ENCODE data around the gene NEDD4L. TPM values are rescaled to one million over a fixed set of nuclear protein-coding genes. Genes with fewer than 3 reads are reported as not detected.

NEDD4L gene
- total and polyA plus RNA-seq, 9 donors = 24.8 to 43.1 (median 34.0) TPM

- 86% methylated on average over 1 of the region's 3 CpGs for WGBS (ENCODE audit: insufficient coverage)
- DNase-seq = no peak
- Histone ChIP-seq H3K27me3 (ENCODE audit: control insufficient read depth, insufficient read depth, low read length) (no peaks in the 10 kb centered on the region), H3K4me1 (ENCODE audit: control insufficient read depth, insufficient read depth, low read length) (no peaks in the 10 kb centered on the region), H3K27ac (ENCODE audit: low read length) (no peak overlapping the region), H3K4me3 (ENCODE audit: low read length) (no peak overlapping the region), H3K36me3 (ENCODE audit: control insufficient read depth, insufficient read depth, low read length) (no peaks in the 10 kb centered on the region), H3K9me3 (replicated peaks; ENCODE audit: control insufficient read depth, low read depth, low read length) (no peaks in the 10 kb centered on the region)
Observed at GRCh38 chr18:58226429-58226828, 182.4 kb downstream of the NEDD4L start.

GRCh38 chr18:58227361-58227930, 183.4 kb downstream of the NEDD4L start:
- Histone ChIP-seq H3K27ac (ENCODE audit: low read length) (no peak overlapping the region), H3K36me3 (ENCODE audit: control insufficient read depth, insufficient read depth, low read length) (no peaks in the 10 kb centered on the region), H3K9me3 (replicated peaks; ENCODE audit: control insufficient read depth, low read depth, low read length) (no peaks in the 10 kb centered on the region), H3K4me3 (ENCODE audit: low read length) (no peak overlapping the region), H3K27me3 (ENCODE audit: control insufficient read depth, insufficient read depth, low read length) (no peaks in the 10 kb centered on the region), H3K4me1 (ENCODE audit: control insufficient read depth, insufficient read depth, low read length) (no peaks in the 10 kb centered on the region)
- no peak for DNase-seq
- 80% methylated on average over 4 of the region's 9 CpGs for WGBS (ENCODE audit: insufficient coverage)

GRCh38 chr18:58228176-58228575, 184.2 kb downstream of the NEDD4L start:
- Histone ChIP-seq H3K36me3 (ENCODE audit: control insufficient read depth, insufficient read depth, low read length) (no peaks in the 10 kb centered on the region), H3K4me1 (ENCODE audit: control insufficient read depth, insufficient read depth, low read length) (no peaks in the 10 kb centered on the region), H3K27ac (ENCODE audit: low read length) (no peak overlapping the region), H3K4me3 (ENCODE audit: low read length) (no peak overlapping the region), H3K9me3 (replicated peaks; ENCODE audit: control insufficient read depth, low read depth, low read length) (no peaks in the 10 kb centered on the region), H3K27me3 (ENCODE audit: control insufficient read depth, insufficient read depth, low read length) (no peaks in the 10 kb centered on the region)
- no peak for DNase-seq
- 79% methylated on average over 6 of the region's 6 CpGs for WGBS (ENCODE audit: insufficient coverage)

GRCh38 chr18:58228762-58229161, 184.7 kb downstream of the NEDD4L start:
- Histone ChIP-seq H3K36me3 (ENCODE audit: control insufficient read depth, insufficient read depth, low read length) (no peaks in the 10 kb centered on the region), H3K27me3 (ENCODE audit: control insufficient read depth, insufficient read depth, low read length) (no peaks in the 10 kb centered on the region), H3K9me3 (replicated peaks; ENCODE audit: control insufficient read depth, low read depth, low read length) (no peaks in the 10 kb centered on the region), H3K4me3 (ENCODE audit: low read length) (no peak overlapping the region), H3K4me1 (ENCODE audit: control insufficient read depth, insufficient read depth, low read length) (no peaks in the 10 kb centered on the region), H3K27ac (ENCODE audit: low read length) (no peak overlapping the region)
- DNase-seq = no peak
- WGBS (ENCODE audit: insufficient coverage) = 100% methylated on average over 1 of the region's 7 CpGs

GRCh38 chr18:58229162-58229561, 185.1 kb downstream of the NEDD4L start:
- no CpG with 5 or more reads among the region's 5 CpGs for WGBS (ENCODE audit: insufficient coverage)
- no peak for DNase-seq
- no peak overlapping the region for H3K27ac ChIP-seq (ENCODE audit: low read length)
- no peaks in the 10 kb centered on the region for H3K4me1 ChIP-seq (ENCODE audit: control insufficient read depth, insufficient read depth, low read length)
- H3K4me3 ChIP-seq (ENCODE audit: low read length) = no peak overlapping the region
- no peaks in the 10 kb centered on the region for H3K27me3 ChIP-seq (ENCODE audit: control insufficient read depth, insufficient read depth, low read length)
- no peaks in the 10 kb centered on the region for H3K36me3 ChIP-seq (ENCODE audit: control insufficient read depth, insufficient read depth, low read length)
- no peaks in the 10 kb centered on the region for H3K9me3 ChIP-seq (replicated peaks; ENCODE audit: control insufficient read depth, low read depth, low read length)

- H3K27me3 ChIP-seq (ENCODE audit: control insufficient read depth, insufficient read depth, low read length) = no peaks in the 10 kb centered on the region
- 100% methylated on average over 6 of the region's 8 CpGs for WGBS (ENCODE audit: insufficient coverage)
- no peaks in the 10 kb centered on the region for H3K4me1 ChIP-seq (ENCODE audit: control insufficient read depth, insufficient read depth, low read length)
- no peak for DNase-seq
- no peak overlapping the region for H3K27ac ChIP-seq (ENCODE audit: low read length)
- H3K9me3 ChIP-seq (replicated peaks; ENCODE audit: control insufficient read depth, low read depth, low read length) = no peaks in the 10 kb centered on the region
- no peak overlapping the region for H3K4me3 ChIP-seq (ENCODE audit: low read length)
- H3K36me3 ChIP-seq (ENCODE audit: control insufficient read depth, insufficient read depth, low read length) = no peaks in the 10 kb centered on the region
Observed at GRCh38 chr18:58230438-58231179, 186.6 kb downstream of the NEDD4L start.

- no peaks in the 10 kb centered on the region for H3K27me3 ChIP-seq (ENCODE audit: control insufficient read depth, insufficient read depth, low read length)
- no peak for DNase-seq
- no peaks in the 10 kb centered on the region for H3K4me1 ChIP-seq (ENCODE audit: control insufficient read depth, insufficient read depth, low read length)
- no peak overlapping the region for H3K4me3 ChIP-seq (ENCODE audit: low read length)
- H3K36me3 ChIP-seq (ENCODE audit: control insufficient read depth, insufficient read depth, low read length) = no peaks in the 10 kb centered on the region
- WGBS (ENCODE audit: insufficient coverage) = no CpG with 5 or more reads among the region's 2 CpGs
- H3K27ac ChIP-seq (ENCODE audit: low read length) = no peak overlapping the region
- H3K9me3 ChIP-seq (replicated peaks; ENCODE audit: control insufficient read depth, low read depth, low read length) = no peaks in the 10 kb centered on the region
Observed at GRCh38 chr18:58231930-58232329, 187.9 kb downstream of the NEDD4L start.

- no peak overlapping the region for H3K27ac ChIP-seq (ENCODE audit: low read length)
- no peak for DNase-seq
- WGBS (ENCODE audit: insufficient coverage) = 53% methylated on average over 2 of the region's 5 CpGs
Observed at GRCh38 chr18:58232668-58233067, 188.6 kb downstream of the NEDD4L start.

GRCh38 chr18:58234359-58234741, 190.3 kb downstream of the NEDD4L start:
- Histone ChIP-seq H3K9me3 (replicated peaks; ENCODE audit: control insufficient read depth, low read depth, low read length) (no peaks in the 10 kb centered on the region), H3K4me1 (ENCODE audit: control insufficient read depth, insufficient read depth, low read length) (no peaks in the 10 kb centered on the region), H3K4me3 (ENCODE audit: low read length) (no peak overlapping the region), H3K27me3 (ENCODE audit: control insufficient read depth, insufficient read depth, low read length) (no peaks in the 10 kb centered on the region), H3K27ac (ENCODE audit: low read length) (no peak overlapping the region), H3K36me3 (ENCODE audit: control insufficient read depth, insufficient read depth, low read length) (no peaks in the 10 kb centered on the region)
- 100% methylated on average over 1 of the region's 2 CpGs for WGBS (ENCODE audit: insufficient coverage)
- no peak for DNase-seq

More at GRCh38 chr18:58232668-58233067, 188.6 kb downstream of the NEDD4L start:
- Histone ChIP-seq H3K4me3 (ENCODE audit: low read length) (no peak overlapping the region), H3K9me3 (replicated peaks; ENCODE audit: control insufficient read depth, low read depth, low read length) (no peaks in the 10 kb centered on the region), H3K4me1 (ENCODE audit: control insufficient read depth, insufficient read depth, low read length) (no peaks in the 10 kb centered on the region), H3K27me3 (ENCODE audit: control insufficient read depth, insufficient read depth, low read length) (no peaks in the 10 kb centered on the region), H3K36me3 (ENCODE audit: control insufficient read depth, insufficient read depth, low read length) (no peaks in the 10 kb centered on the region)

GRCh38 chr18:58235001-58235436, 191.0 kb downstream of the NEDD4L start:
- H3K4me3 ChIP-seq (ENCODE audit: low read length) = no peak overlapping the region
- H3K36me3 ChIP-seq (ENCODE audit: control insufficient read depth, insufficient read depth, low read length) = no peaks in the 10 kb centered on the region
- WGBS (ENCODE audit: insufficient coverage) = 68% methylated on average over 7 of the region's 9 CpGs
- no peak for DNase-seq
- no peaks in the 10 kb centered on the region for H3K27me3 ChIP-seq (ENCODE audit: control insufficient read depth, insufficient read depth, low read length)
- H3K9me3 ChIP-seq (replicated peaks; ENCODE audit: control insufficient read depth, low read depth, low read length) = no peaks in the 10 kb centered on the region
- no peaks in the 10 kb centered on the region for H3K4me1 ChIP-seq (ENCODE audit: control insufficient read depth, insufficient read depth, low read length)
- no peak overlapping the region for H3K27ac ChIP-seq (ENCODE audit: low read length)
